NT2/D1 (cell line): Measurements from ENCODE around the gene TP53RK.

Experiments used
- DNase-seq: peaks from one replicate; pipeline ENCODE4 v3.0.0-alpha.2; 2011; ENCODE audit warnings: low read depth, low spot score
- H3K27me3 ChIP-seq: 2 replicates; pipeline ENCODE4 v1.6.0; 2011; ENCODE audit warnings: mild to moderate bottlenecking; ENCODE audit not compliant: insufficient read length, insufficient read depth
- H3K36me3 ChIP-seq: 2 replicates; pipeline ENCODE4 v1.6.1; 2011; ENCODE audit warnings: mild to moderate bottlenecking, low read length, mixed read lengths; ENCODE audit not compliant: insufficient read depth, insufficient read length
- H3K4me1 ChIP-seq: 2 replicates; pipeline ENCODE4 v1.5.1; 2011; ENCODE audit not compliant: insufficient read depth, insufficient read length
- H3K4me3 ChIP-seq: 2 replicates; pipeline ENCODE4 v1.5.1; 2011; ENCODE audit warnings: low read depth; ENCODE audit not compliant: insufficient read length
- H3K9ac ChIP-seq: 2 replicates; pipeline ENCODE4 v1.6.0; 2011; ENCODE audit warnings: low read depth; ENCODE audit not compliant: insufficient read length
- H3K9me3 ChIP-seq: 2 replicates; pipeline ENCODE4 v1.5.1; 2011; ENCODE audit warnings: mild to moderate bottlenecking, low read length; ENCODE audit not compliant: insufficient read depth
- SUZ12 ChIP-seq: IDR thresholded peaks from 2 replicates; pipeline ENCODE4 v1.6.1; 2011; ENCODE audit not compliant: insufficient read length, insufficient read depth; ENCODE audit errors: extremely low read depth
- YY1 ChIP-seq: IDR thresholded peaks from 2 replicates; pipeline ENCODE4 v1.6.1; 2011; ENCODE audit not compliant: insufficient read length, insufficient read depth
- ZNF274 ChIP-seq: IDR thresholded peaks from 2 replicates; pipeline ENCODE4 v1.6.1; 2011; ENCODE audit warnings: mild to moderate bottlenecking, low read depth, low read length

The TP53RK gene

DNA sequence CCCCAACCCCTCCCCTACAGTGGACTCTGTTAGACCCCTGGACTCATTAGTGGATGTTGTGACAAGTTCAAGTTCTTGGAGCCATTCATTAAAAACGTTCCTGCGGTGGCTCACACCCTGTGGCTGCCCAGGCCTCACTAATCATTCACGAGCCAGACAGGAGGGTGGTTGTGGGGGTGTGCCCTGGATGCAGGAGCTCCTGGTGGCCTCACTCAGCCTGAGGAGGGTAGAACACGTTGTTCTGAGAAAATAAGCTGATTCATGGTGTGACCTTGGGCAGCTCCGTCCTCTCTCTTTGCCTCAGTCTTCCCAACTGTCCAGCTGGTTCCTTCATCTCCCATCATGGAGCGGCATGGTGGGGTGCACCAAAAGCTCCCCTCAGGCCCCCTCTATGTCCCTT lies 54.7 kb downstream of the TP53RK start:
- Histone ChIP-seq H3K27me3 (no peaks in the 10 kb centered on the region), H3K4me3 (no peak overlapping the region), H3K36me3 (no peaks in the 10 kb centered on the region), H3K9ac (no peak overlapping the region), H3K9me3 (no peaks in the 10 kb centered on the region), H3K4me1 (peaks cover 26% of the 10 kb centered on the region)
- no peak for TF ChIP-seq YY1
- no peak for TF ChIP-seq ZNF274
- no peak for TF ChIP-seq SUZ12
- DNase-seq: no peak
